Measurements from ENCODE around the gene FGF21. TPM values are rescaled to one million over a fixed set of nuclear protein-coding genes. Genes with fewer than 3 reads are reported as not detected.

FGF21 gene
- total RNA-seq, 1 donor from 2014 or later, result not detected

GRCh38 chr19:48794291-48794690 lies 39.0 kb downstream of the FGF21 start:
- peak overlapping the region; percentile 96 for H3K27ac Mint-ChIP-seq (ENCODE audit: unreplicated experiment)
- H3K9me3 Mint-ChIP-seq (ENCODE audit: unreplicated experiment), result no peaks in the 10 kb centered on the region

DNA sequence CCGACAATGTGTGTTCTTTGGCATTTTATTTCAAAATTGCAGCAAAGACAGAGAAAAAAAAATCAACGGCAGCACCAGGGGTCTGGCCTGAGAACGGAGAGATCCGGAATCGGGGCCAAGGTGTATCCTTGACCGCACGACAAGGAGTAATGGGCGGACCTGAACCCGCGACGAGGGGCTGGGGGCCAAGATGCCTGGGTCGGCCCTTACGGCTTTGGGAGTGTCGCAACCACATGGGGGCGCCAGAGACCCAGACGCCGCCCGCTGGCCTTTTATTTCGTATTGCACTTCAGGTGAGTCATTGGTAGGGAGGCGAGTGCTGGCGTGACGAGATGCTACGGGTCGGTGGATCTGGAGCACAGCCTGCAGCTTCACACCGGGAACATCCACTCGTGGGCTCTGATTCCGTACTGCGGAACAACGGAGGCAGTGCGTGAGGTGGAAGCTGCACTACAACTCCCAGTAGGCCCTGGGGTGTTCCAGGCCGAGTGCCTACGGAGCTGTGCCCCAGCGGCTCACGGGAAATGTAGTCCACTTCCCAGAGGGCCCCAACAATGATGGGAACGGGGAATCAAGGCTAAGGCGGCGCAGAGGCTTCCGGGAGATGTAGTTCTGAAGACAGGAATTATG lies 39.8 kb downstream of the FGF21 start:
- Mint-ChIP-seq H3K36me3 (ENCODE audit: low read depth, unreplicated experiment) (peaks cover 1% of the 10 kb centered on the region), H3K4me1 (ENCODE audit: low read depth, unreplicated experiment) (no peaks in the 10 kb centered on the region), H3K27ac (ENCODE audit: unreplicated experiment) (peak overlapping the region; percentile 96), H3K4me3 (ENCODE audit: unreplicated experiment) (peak overlapping the region; percentile 85), H3K9me3 (ENCODE audit: unreplicated experiment) (no peaks in the 10 kb centered on the region), H3K27me3 (ENCODE audit: low read depth, unreplicated experiment) (no peaks in the 10 kb centered on the region)
- peak overlapping the region; percentile 65 for H3K27ac ChIP-seq (ENCODE audit: low read depth, low read length)
- TF ChIP-seq EZH2 (IDR thresholded peaks at IDR 0.05; ENCODE audit: insufficient read depth, low read length) (no peak), CTCF (IDR thresholded peaks at IDR 0.05; ENCODE audit: insufficient read depth, low read depth, low read length) (peak; percentile 82)
- no peaks in the 10 kb centered on the region for H3K79me2 ChIP-seq (ENCODE audit: insufficient read depth, low read length)
- H3K4me1 ChIP-seq (ENCODE audit: insufficient read depth, low read length), result peaks cover 12% of the 10 kb centered on the region
- peak overlapping the region; percentile 83 for H3K9ac ChIP-seq (ENCODE audit: low read length)
- H2AFZ ChIP-seq (ENCODE audit: low read depth, low read length), result peak overlapping the region; percentile 93
- H3K9me3 ChIP-seq (ENCODE audit: insufficient read depth, low read depth, low read length), result no peaks in the 10 kb centered on the region
- H4K20me1 ChIP-seq (ENCODE audit: insufficient read depth, low read length), result no peaks in the 10 kb centered on the region
- DNase-seq (ENCODE audit: low read depth) (peak; percentile 90), FAIRE-seq (peak; percentile 94)
- peak overlapping the region; percentile 85 for H3K4me2 ChIP-seq (ENCODE audit: low read length)
- H3K27me3 ChIP-seq (ENCODE audit: insufficient read depth, low read length), result no peaks in the 10 kb centered on the region
- H3K4me3 ChIP-seq (ENCODE audit: insufficient read depth, low read depth, low read length), result peak overlapping the region; percentile 60
- H3K36me3 ChIP-seq (ENCODE audit: insufficient read depth, low read length), result no peaks in the 10 kb centered on the region

More at GRCh38 chr19:48794291-48794690, 39.0 kb downstream of the FGF21 start:
- Mint-ChIP-seq H3K4me3 (ENCODE audit: unreplicated experiment) (peak overlapping the region; percentile 85), H3K4me1 (ENCODE audit: low read depth, unreplicated experiment) (no peaks in the 10 kb centered on the region), H3K27me3 (ENCODE audit: low read depth, unreplicated experiment) (no peaks in the 10 kb centered on the region), H3K36me3 (ENCODE audit: low read depth, unreplicated experiment) (peaks cover 1% of the 10 kb centered on the region)
- no peak for TF ChIP-seq EZH2 (IDR thresholded peaks at IDR 0.05; ENCODE audit: insufficient read depth, low read length)
- no peak for TF ChIP-seq CTCF (IDR thresholded peaks at IDR 0.05; ENCODE audit: insufficient read depth, low read depth, low read length)
- DNase-seq (ENCODE audit: low read depth) (no peak), FAIRE-seq (no peak)
- Histone ChIP-seq H2AFZ (ENCODE audit: low read depth, low read length) (no peak overlapping the region), H3K9ac (ENCODE audit: low read length) (peak overlapping the region; percentile 83), H3K4me2 (ENCODE audit: low read length) (peak overlapping the region; percentile 85), H3K4me1 (ENCODE audit: insufficient read depth, low read length) (peaks cover 11% of the 10 kb centered on the region), H3K79me2 (ENCODE audit: insufficient read depth, low read length) (no peaks in the 10 kb centered on the region), H3K4me3 (ENCODE audit: insufficient read depth, low read depth, low read length) (no peak overlapping the region), H3K27ac (ENCODE audit: low read depth, low read length) (no peak overlapping the region), H3K27me3 (ENCODE audit: insufficient read depth, low read length) (no peaks in the 10 kb centered on the region), H3K9me3 (ENCODE audit: insufficient read depth, low read depth, low read length) (no peaks in the 10 kb centered on the region), H4K20me1 (ENCODE audit: insufficient read depth, low read length) (no peaks in the 10 kb centered on the region), H3K36me3 (ENCODE audit: insufficient read depth, low read length) (no peaks in the 10 kb centered on the region)

DNA sequence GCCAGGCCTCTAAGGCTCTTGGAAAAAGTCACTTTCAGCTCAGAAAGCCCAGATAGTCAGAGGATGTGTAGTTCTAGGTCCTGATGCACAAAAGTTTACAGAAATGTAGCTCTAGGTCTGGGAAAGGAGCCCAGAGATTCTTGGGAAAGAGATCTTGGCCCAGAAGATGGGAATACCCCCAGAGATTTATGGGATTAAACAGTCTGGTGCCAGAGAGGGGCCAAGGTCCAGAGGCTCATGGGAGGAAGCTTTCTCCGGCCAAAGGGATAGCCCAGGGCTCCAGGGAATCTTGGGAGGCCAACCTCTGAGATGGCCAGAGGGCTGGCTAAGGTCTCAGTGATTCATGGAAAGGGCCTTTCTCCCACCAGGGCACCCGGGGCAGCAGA lies 40.4 kb downstream of the FGF21 start:
- Histone ChIP-seq H3K4me1 (ENCODE audit: insufficient read depth, low read length) (peaks cover 12% of the 10 kb centered on the region), H3K79me2 (ENCODE audit: insufficient read depth, low read length) (no peaks in the 10 kb centered on the region), H3K36me3 (ENCODE audit: insufficient read depth, low read length) (no peaks in the 10 kb centered on the region), H3K4me2 (ENCODE audit: low read length) (no peak overlapping the region), H3K9me3 (ENCODE audit: insufficient read depth, low read depth, low read length) (no peaks in the 10 kb centered on the region), H3K27ac (ENCODE audit: low read depth, low read length) (no peak overlapping the region), H4K20me1 (ENCODE audit: insufficient read depth, low read length) (no peaks in the 10 kb centered on the region), H3K4me3 (ENCODE audit: insufficient read depth, low read depth, low read length) (no peak overlapping the region), H3K9ac (ENCODE audit: low read length) (peak overlapping the region; percentile 83), H2AFZ (ENCODE audit: low read depth, low read length) (no peak overlapping the region), H3K27me3 (ENCODE audit: insufficient read depth, low read length) (no peaks in the 10 kb centered on the region)
- TF ChIP-seq CTCF (IDR thresholded peaks at IDR 0.05; ENCODE audit: insufficient read depth, low read depth, low read length) (no peak), EZH2 (IDR thresholded peaks at IDR 0.05; ENCODE audit: insufficient read depth, low read length) (no peak)
- Mint-ChIP-seq H3K36me3 (ENCODE audit: low read depth, unreplicated experiment) (peaks cover 1% of the 10 kb centered on the region), H3K4me3 (ENCODE audit: unreplicated experiment) (peak overlapping the region; percentile 85), H3K27ac (ENCODE audit: unreplicated experiment) (peak overlapping the region; percentile 96), H3K9me3 (ENCODE audit: unreplicated experiment) (no peaks in the 10 kb centered on the region), H3K27me3 (ENCODE audit: low read depth, unreplicated experiment) (no peaks in the 10 kb centered on the region), H3K4me1 (ENCODE audit: low read depth, unreplicated experiment) (no peaks in the 10 kb centered on the region)
- no peak for DNase-seq (ENCODE audit: low read depth)
- FAIRE-seq, result no peak

All from astrocyte (in vitro differentiated cells and primary cell).